Nucleus accumbens (tissue), 56 donors: ENCODE data around the gene NANS.
"Not testable (repeated sequence)": the region's sequence is repeated elsewhere in the genome, so short reads cannot be mapped to it uniquely, and the experiment has no call there.

Experiments used
- DNase-seq, 56 donors: peaks; one replicate each; lab custom pipeline; 2025; lab: John Stamatoyannopoulos, UW

The NANS gene

DNA sequence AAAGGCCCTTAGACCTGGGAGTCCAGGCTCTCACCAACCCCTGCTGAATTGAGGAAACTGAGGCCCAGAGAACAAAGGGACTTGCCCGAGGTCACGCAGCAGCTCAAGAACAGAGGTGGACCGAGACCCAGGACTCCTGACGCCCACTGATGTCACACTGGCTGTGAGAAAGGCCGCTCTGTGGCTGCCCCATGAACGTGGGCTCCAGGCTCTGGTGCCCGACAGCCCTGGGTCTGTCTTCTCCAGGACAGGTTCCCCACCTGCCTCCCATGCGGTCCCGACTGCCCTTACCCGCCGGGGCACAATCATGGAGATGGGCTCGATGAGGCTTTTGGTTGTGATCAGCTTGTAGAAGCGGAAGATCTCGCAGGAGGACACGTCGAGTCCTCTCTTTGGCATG lies 71.8 kb downstream of the NANS start:
- no peak for DNase-seq

DNA sequence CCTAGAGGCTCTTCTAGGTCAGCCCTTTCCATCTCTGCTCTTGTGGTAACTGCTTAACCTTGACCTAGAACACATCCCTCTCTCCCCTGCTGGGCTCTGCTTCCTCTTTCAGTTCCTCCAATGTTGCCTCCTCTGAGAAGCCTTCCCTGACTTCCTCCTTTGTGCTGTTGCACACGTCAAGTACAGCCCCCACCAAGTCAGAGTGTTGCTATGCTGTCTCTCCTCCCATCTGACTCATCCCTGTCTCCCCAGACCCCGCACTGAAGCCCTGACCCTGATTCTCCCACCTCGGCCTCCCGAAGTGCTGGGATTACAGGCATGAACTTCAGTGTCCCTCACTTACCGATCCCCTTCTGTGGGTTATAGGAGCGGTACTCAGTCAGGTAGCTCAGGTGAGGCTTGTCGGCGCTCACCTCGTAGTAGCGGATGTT lies 72.9 kb downstream of the NANS start:
- DNase-seq = peak in 2 of 56 donors; percentile 2 to 3

DNA sequence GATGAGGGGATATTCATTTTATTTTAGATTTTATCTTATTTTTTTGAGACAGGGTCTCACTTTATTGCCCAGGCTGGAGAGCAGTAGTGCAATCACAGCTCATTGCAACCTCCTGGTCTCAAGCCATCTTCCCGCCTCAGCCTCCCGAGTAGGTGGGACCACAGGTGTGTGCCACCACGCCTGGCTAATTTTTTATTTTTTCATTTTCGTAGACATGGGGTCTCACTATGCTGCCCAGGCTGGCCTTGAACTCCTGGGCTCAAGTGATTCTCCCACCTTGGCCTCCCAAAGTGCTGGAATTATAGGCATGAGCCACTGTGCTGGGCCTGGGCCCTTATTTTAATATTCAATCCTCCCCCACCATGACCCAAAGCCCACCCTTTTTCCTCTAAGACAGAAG lies 73.5 kb downstream of the NANS start:
- not testable (repeated sequence) for DNase-seq

DNA sequence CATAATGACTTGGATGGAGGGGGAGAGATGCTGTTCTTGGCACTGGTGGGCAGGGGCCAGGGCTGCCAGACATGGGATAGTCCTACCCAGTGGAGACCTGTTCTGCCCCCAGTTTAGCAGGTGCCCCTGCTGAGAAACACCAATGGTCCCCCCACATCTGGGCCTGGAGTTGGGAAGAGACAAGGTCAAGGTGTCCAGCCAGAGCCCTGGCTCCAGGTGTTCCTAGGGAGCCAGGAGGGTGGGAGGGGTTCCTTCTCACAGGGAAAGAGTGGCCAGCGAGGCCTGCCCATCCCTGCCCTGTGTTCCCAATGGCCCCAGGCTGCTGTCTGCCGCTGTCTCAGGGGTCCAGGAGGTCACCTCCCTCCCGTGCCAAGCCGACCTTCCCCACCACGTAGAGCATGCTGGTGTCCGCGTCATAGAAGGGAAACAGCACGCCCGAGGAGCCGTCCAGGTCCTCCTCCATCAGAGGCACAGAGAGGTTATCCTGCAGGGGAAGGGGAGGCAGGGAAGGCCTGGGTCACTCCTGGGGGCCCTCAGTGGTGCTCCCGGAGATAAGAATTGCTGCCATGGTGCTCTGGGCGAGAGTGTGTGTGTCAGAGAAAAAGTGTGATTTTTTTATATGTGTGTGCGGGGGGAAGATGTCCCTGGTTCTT lies 74.2 kb downstream of the NANS start:
- DNase-seq = no peak

DNA sequence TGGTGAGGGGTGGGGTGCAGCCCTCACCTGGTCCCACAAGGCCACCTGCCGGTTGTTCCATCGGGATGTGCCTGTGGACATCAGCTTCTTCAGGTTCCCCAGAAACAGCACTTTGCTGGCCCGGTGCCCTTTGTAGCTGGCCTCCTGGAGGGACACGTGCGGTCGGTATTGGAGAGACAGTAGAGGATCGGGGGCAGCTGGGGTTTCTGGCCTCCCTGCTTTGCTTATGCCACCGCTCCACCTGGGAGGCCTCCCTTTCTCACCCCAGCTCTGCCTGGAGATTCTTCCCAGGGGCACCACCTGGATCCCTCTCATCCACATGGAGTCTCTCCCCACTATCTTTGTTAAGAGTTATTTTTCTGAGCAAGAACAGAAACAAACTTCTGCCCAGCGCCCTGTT lies 75.6 kb downstream of the NANS start:
- no peak for DNase-seq
